GM12878 (cell line): ENCODE measurements around the gene PPARD. TPM values are rescaled to one million over a fixed set of nuclear protein-coding genes. Genes with fewer than 3 reads are reported as not detected.
A peak's percentile ranks its signal among the peaks of the same experiment; 100 is the strongest.

ENCODE experiments used
- BCL11A ChIP-seq: IDR thresholded peaks from 2 replicates; pipeline ENCODE4 v1.6.1; 2011; ENCODE audit warnings: low read depth, low read length
- CBX3 ChIP-seq: fragments of 200-600 bp; sonication (generic); IDR thresholded peaks from 2 replicates; pipeline ENCODE4 v1.6.1; 2016; ENCODE audit warnings: low read depth, borderline replicate concordance
- CEBPZ ChIP-seq: fragments of 150-350 bp; IDR thresholded peaks from 2 replicates; pipeline ENCODE4 v1.6.1; 2016; ENCODE audit warnings: low read depth, low read length
- E2F4 ChIP-seq: IDR thresholded peaks from 2 replicates; pipeline ENCODE4 v1.6.1; 2012; ENCODE audit warnings: low read depth, low read length, improper control_type of control experiment
- GATAD2B ChIP-seq: fragments of 450-650 bp; conservative IDR thresholded peaks from 2 replicates; pipeline ENCODE4 v1.6.1; 2017; ENCODE audit warnings: low read depth, mild to moderate bottlenecking, moderate library complexity
- KDM1A ChIP-seq: fragments of 200-600 bp; sonication (generic); IDR thresholded peaks from 2 replicates; pipeline ENCODE4 v1.6.1; 2016; ENCODE audit warnings: borderline replicate concordance
- MTA2 ChIP-seq: fragments of 450-650 bp; IDR thresholded peaks from 2 replicates; pipeline ENCODE4 v1.6.1; 2016; ENCODE audit warnings: low read depth, mild to moderate bottlenecking, moderate library complexity
- MXI1 ChIP-seq: fragments of 150-350 bp; IDR thresholded peaks from 2 replicates; pipeline ENCODE4 v1.6.1; 2011; ENCODE audit warnings: low read depth, mild to moderate bottlenecking, inconsistent platforms, low read length, improper control_type of control experiment
- SIX5 ChIP-seq: IDR thresholded peaks from 2 replicates; pipeline ENCODE4 v1.6.1; 2011; ENCODE audit warnings: mild to moderate bottlenecking, low read depth, low read length, moderate library complexity; ENCODE audit not compliant: severe bottlenecking
- SPI1 ChIP-seq: IDR thresholded peaks from 2 replicates; pipeline ENCODE4 v1.6.1; 2011; ENCODE audit warnings: low read depth, mild to moderate bottlenecking, low read length, moderate library complexity, borderline replicate concordance; ENCODE audit not compliant: insufficient read depth
- STAT1 ChIP-seq: fragments of 450-650 bp; conservative IDR thresholded peaks from 2 replicates; pipeline ENCODE4 v1.6.1; 2014; ENCODE audit warnings: antibody characterized with exemption, mild to moderate bottlenecking
- TCF7 ChIP-seq: IDR thresholded peaks from 2 replicates; pipeline ENCODE4 v1.6.1; 2014; ENCODE audit warnings: antibody characterized with exemption, borderline replicate concordance
- ZBTB40 ChIP-seq: fragments of 450-650 bp; IDR thresholded peaks from 2 replicates; pipeline ENCODE4 v1.6.1; 2016; ENCODE audit warnings: mild to moderate bottlenecking, moderate library complexity, borderline replicate concordance
- ZNF687 ChIP-seq: fragments of 450-650 bp; IDR thresholded peaks from 2 replicates; pipeline ENCODE4 v1.6.1; 2017; ENCODE audit warnings: mild to moderate bottlenecking, moderate library complexity
- polyA plus RNA-seq, 11 experiments: library from polyadenylated mRNA; depleted of rRNA in 4 of 11; unstranded in 6 of 11; stranded (reverse) in 5 of 11; fragments of >200 nt; fragmentation: Nextera tagmentation in 4 of 11; fragmentation: Illumina TruSeq in 1 of 11; extraction: Ambion mirVana in 4 of 11; extraction: Trizol in 1 of 11; gene quantifications; 1 replicate in 1 of 11; 2 replicates in 10 of 11; pipeline versions ENCODE4 v1.2.1 to v1.2.3, GENCODE V29; 2011 to 2016; ENCODE audit warnings: inconsistent platforms in 2 of 11, missing spikeins in 2 of 11, low read depth in 1 of 11
- total RNA-seq, 4 experiments: library from RNA; depleted of rRNA in 3 of 4; stranded (reverse); fragments of >200 nt in 3 of 4; fragmentation: Illumina TruSeq in 1 of 4; extraction: Trizol in 1 of 4; gene quantifications; 2 replicates each; pipeline versions ENCODE4 v1.2.1 to v1.2.3, GENCODE V29; 2013 to 2021

Gene PPARD
- total and polyA plus RNA-seq, 10 of the 15 experiments (the other 5 are each of a cell fraction or from before 2014, with no cell fraction given), result 0.05 to 12.6 (median 6.7) TPM

GRCh38 chr6:35297601-35298481 is 44.5 kb upstream of the PPARD start, which contains the start of gene DEF6 (continued):
- peak; percentile 80 for TF ChIP-seq MXI1
- no peak for TF ChIP-seq BCL11A
- peak; percentile 41 for TF ChIP-seq SIX5
- 0 out of 2 replicates have a peak, but pooled peaks have one; percentile 27 for TF ChIP-seq MTA2
- TF ChIP-seq TCF7, result no peak; the same call in 1 of the 2 replicates
- TF ChIP-seq STAT1, result peak; percentile 95
- TF ChIP-seq E2F4, result no peak; the same call in 1 of the 2 replicates
- no peak for TF ChIP-seq CBX3
- peak; percentile 88 for TF ChIP-seq GATAD2B
- no peak for TF ChIP-seq KDM1A
- TF ChIP-seq SPI1, result peak; percentile 49; the same call in 1 of the 2 replicates
- TF ChIP-seq ZBTB40, result no peak
- no peak for TF ChIP-seq CEBPZ
- peak; percentile 62 for TF ChIP-seq ZNF687
